Psoas muscle (tissue), 8 donors: ENCODE measurements around the gene SLC46A1. TPM values are rescaled to one million over a fixed set of nuclear protein-coding genes. Genes with fewer than 3 reads are reported as not detected.

Experiments
- ATAC-seq, 4 donors: fragments of 200-7000 bp; cut with Tn5 transposase; one replicate each; pipeline ENCODE4 v1.9.1; 2020; ENCODE audit warnings: moderate library complexity in 3 of 4, mild to moderate bottlenecking in 2 of 4
- DNase-seq, 2 donors: peaks; one replicate each; pipeline ENCODE4 v3.0.0-alpha.2; 2020
- H3K27ac ChIP-seq: fragments of 200-600 bp; one replicate; pipeline ENCODE4 v1.8.0; 2022
- H3K27me3 ChIP-seq, 3 donors: fragments of 200-600 bp in 1 of 3; one replicate each; pipeline versions ENCODE4 v1.6.1 to v1.8.0; 2013 to 2022; ENCODE audit warnings: low read length in 2 of 3, mild to moderate bottlenecking in 2 of 3, moderate library complexity in 1 of 3; ENCODE audit not compliant: insufficient read depth in 3 of 3
- H3K36me3 ChIP-seq, 2 donors: fragments of 200-600 bp in 1 of 2; one replicate each; pipeline versions ENCODE4 v1.6.1 to v1.8.0; 2013 to 2022; ENCODE audit warnings: low read depth in 1 of 2, mild to moderate bottlenecking in 1 of 2, moderate library complexity in 1 of 2; ENCODE audit not compliant: insufficient read depth in 1 of 2
- H3K4me1 ChIP-seq: fragments of 200-600 bp; one replicate; pipeline ENCODE4 v1.8.0; 2022
- H3K4me3 ChIP-seq: fragments of 200-600 bp; one replicate; pipeline ENCODE4 v1.8.0; 2022; ENCODE audit warnings: mild to moderate bottlenecking
- H3K9me3 ChIP-seq: fragments of 200-600 bp; one replicate; pipeline ENCODE4 v1.8.0; 2022
- CTCF ChIP-seq: fragments of 200-600 bp; IDR thresholded peaks from one replicate; pipeline ENCODE4 v1.8.0; 2022; ENCODE audit warnings: antibody characterized with exemption
- WGBS, 3 donors: extraction: QIAGEN DNeasy Blood & Tissue Kit; methylation state at CpG; one replicate each; pipeline versions ENCODE4 v1.1.6 to v1.1.7; 2013; 5-methylcytosine and 5-hydroxymethylcytosine counted together
- intact Hi-C, 2 donors: fragments of 100-400 bp; cut with DNase I; formaldehyde crosslinking; loops; one replicate each; pipeline versions ENCODE4 v1.11.0 to v1.14.2; 2022
- polyA plus RNA-seq, 3 donors: library from polyadenylated mRNA; stranded (reverse); fragments of 200-250 nt; gene quantifications; one replicate each; pipeline ENCODE4 v1.2.3, GENCODE V29; 2013
- total RNA-seq, 4 donors: library from RNA; stranded (reverse); fragmentation: NEBNext Ultra II Directional in 2 of 4; extraction: Animal tissue kit (Norgen Biotek cat#: 25700) in 2 of 4; gene quantifications; one replicate each; pipeline versions ENCODE4 v1.2.1 to v1.2.4, GENCODE V29; 2021 to 2023
- donor health status: healthy with polysubstance abuse.
- donor health status: DM: no; HTN: no; CAD: no; lungs with moderate emphysema.
- donor health status: Bipolar disorder and iron deficiency.
- donor health status: healthy.
- donor health status: DM: yes; HTN: yes; CAD: no.
- donor health status: DM: no; HTN: no; CAD: no.
- donor health status: DM: no; HTN: no; CAD: no.
- donor health status: DM: yes; HTN: yes; CAD: no.

Gene SLC46A1
- total and polyA plus RNA-seq, 7 donors, result 1.1 to 4.2 (median 2.7) TPM

GRCh38 chr17:28404007-28404406 lies 2.0 kb downstream of the SLC46A1 start:
- TF ChIP-seq CTCF, result no peak
- no peak for ATAC-seq
- H3K4me1 ChIP-seq, result no peaks in the 10 kb centered on the region
- H3K36me3 ChIP-seq, result peaks cover 0 to 47% of the 10 kb centered on the region in 2 donors
- no peaks in the 10 kb centered on the region for H3K27me3 ChIP-seq
- intact Hi-C loops, result no loop called here
- H3K9me3 ChIP-seq, result no peaks in the 10 kb centered on the region
- DNase-seq, result no peak
- 87 to 91% (median 90%) methylated on average over 2 of the region's 2 CpGs for WGBS, 3 donors
- H3K4me3 ChIP-seq, result no peak overlapping the region
- H3K27ac ChIP-seq, result no peak overlapping the region

GRCh38 chr17:28402844-28403243 lies 3.2 kb downstream of the SLC46A1 start:
- intact Hi-C loops, result no loop called here

GRCh38 chr17:28402224-28402630 lies 3.8 kb downstream of the SLC46A1 start:
- H3K9me3 ChIP-seq, result no peaks in the 10 kb centered on the region
- no peak for ATAC-seq
- WGBS, 3 donors, result 44 to 52% (median 45%) methylated on average over 3 of the region's 3 CpGs
- no peak for TF ChIP-seq CTCF
- no peaks in the 10 kb centered on the region for H3K27me3 ChIP-seq
- peaks cover 0 to 64% of the 10 kb centered on the region in 2 donors for H3K36me3 ChIP-seq
- no peak overlapping the region for H3K4me3 ChIP-seq
- DNase-seq, result no peak
- no peak overlapping the region for H3K27ac ChIP-seq
- H3K4me1 ChIP-seq, result no peaks in the 10 kb centered on the region
- intact Hi-C loops, result no loop called here

More at GRCh38 chr17:28402844-28403243, 3.2 kb downstream of the SLC46A1 start:
- no peak overlapping the region for H3K27ac ChIP-seq
- H3K4me1 ChIP-seq, result no peaks in the 10 kb centered on the region
- 85 to 89% (median 88%) methylated on average over 6 of the region's 6 CpGs for WGBS, 3 donors
- ATAC-seq (no peak), DNase-seq (no peak)
- TF ChIP-seq CTCF, result no peak
- H3K4me3 ChIP-seq, result no peak overlapping the region
- H3K27me3 ChIP-seq, result no peaks in the 10 kb centered on the region
- H3K36me3 ChIP-seq, result peaks cover 0 to 58% of the 10 kb centered on the region in 2 donors
- H3K9me3 ChIP-seq, result no peaks in the 10 kb centered on the region

- no peak for ATAC-seq
- TF ChIP-seq CTCF, result no peak
- Histone ChIP-seq H3K4me1 (no peaks in the 10 kb centered on the region), H3K36me3 (peaks cover 0 to 81% of the 10 kb centered on the region in 2 donors), H3K27me3 (no peaks in the 10 kb centered on the region), H3K4me3 (no peak overlapping the region), H3K27ac (no peak overlapping the region), H3K9me3 (no peaks in the 10 kb centered on the region)
- 92 to 95% (median 93%) methylated on average over 4 of the region's 4 CpGs for WGBS, 3 donors
- DNase-seq, result no peak
- intact Hi-C loops, result no loop called here
These were observed 6.2 kb downstream of the SLC46A1 start for GRCh38 chr17:28399808-28400207.

- no peak overlapping the region for H3K27ac ChIP-seq
- 65 to 68% (median 65%) methylated on average over 6 of the region's 6 CpGs for WGBS, 3 donors
- TF ChIP-seq CTCF, result no peak
These were observed 7.6 kb downstream of the SLC46A1 start for GRCh38 chr17:28398280-28398981.

More at GRCh38 chr17:28398280-28398981, 7.6 kb downstream of the SLC46A1 start:
- Histone ChIP-seq H3K9me3 (no peaks in the 10 kb centered on the region), H3K36me3 (peaks cover 0 to 79% of the 10 kb centered on the region in 2 donors), H3K4me3 (no peak overlapping the region), H3K27me3 (no peaks in the 10 kb centered on the region), H3K4me1 (no peaks in the 10 kb centered on the region)
- ATAC-seq (peak in 1 of 4 donors; percentile 23), DNase-seq (no peak)
- intact Hi-C loops, result no loop called here
